ENCODE data around the gene BCAS3.
"Not testable (repeated sequence)": the region's sequence is repeated elsewhere in the genome, so short reads cannot be mapped to it uniquely, and the experiment has no call there.

Gene BCAS3

DNA sequence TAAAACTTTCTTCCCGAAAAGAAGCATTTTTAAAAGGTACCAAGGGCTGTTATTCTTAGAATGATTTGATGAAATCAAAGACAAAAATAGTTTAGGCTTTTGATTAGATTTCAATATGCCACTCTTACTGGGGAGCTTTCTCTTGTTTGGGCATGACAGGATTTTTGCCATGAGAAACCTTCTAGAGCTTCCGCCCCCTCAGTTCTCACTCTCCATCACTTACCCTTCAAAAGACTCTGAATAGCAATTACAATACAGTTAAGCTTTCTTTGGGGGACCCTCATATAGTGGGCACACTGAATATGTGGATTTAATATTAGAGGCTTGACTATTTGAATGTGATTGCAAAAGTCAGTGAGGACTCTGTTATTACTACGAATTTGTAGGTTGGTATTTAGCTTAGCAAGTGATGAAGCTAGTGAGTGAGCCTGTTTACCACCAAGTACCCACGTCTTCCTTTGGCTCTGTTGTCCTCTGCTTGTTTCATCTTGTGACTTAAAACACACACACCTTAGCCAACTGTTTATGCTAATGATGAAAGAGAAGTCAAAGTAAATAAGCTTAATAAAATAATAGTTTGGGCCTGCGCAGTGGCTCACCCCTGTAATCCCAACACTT, 563.3 kb downstream of the BCAS3 start:
- Histone ChIP-seq H4K8ac (ENCODE audit: low read length) (no peak overlapping the region), H2AK5ac (ENCODE audit: low read length, severe bottlenecking) (no peak overlapping the region), H2AFZ (ENCODE audit: low read depth, low read length) (no peak overlapping the region), H4K91ac (ENCODE audit: low read length) (no peak overlapping the region), H2BK12ac (ENCODE audit: low read length in 2 of 2) (no peak overlapping the region), H3K79me1 (replicated peaks; ENCODE audit: low read length, poor library complexity, severe bottlenecking) (no peaks in the 10 kb centered on the region), H3K9me3 (ENCODE audit: control insufficient read depth, low read length) (no peaks in the 10 kb centered on the region), H3K9ac (ENCODE audit: low read length) (no peak overlapping the region), H3K4me3 (ENCODE audit: insufficient read depth in 1 of 2, low read depth in 1 of 2, low read length in 2 of 2) (no peak overlapping the region), H3K18ac (ENCODE audit: low read depth in 1 of 2, low read length in 2 of 2) (no peak overlapping the region), H3K14ac (ENCODE audit: low read length in 2 of 2) (no peak overlapping the region), H2BK15ac (ENCODE audit: low read depth, poor library complexity, severe bottlenecking) (no peak overlapping the region), H3K4me1 (ENCODE audit: control insufficient read depth, insufficient read depth, low read depth, low read length) (peaks cover 4% of the 10 kb centered on the region), H3K27ac (ENCODE audit: low read length, poor library complexity, severe bottlenecking) (no peak overlapping the region), H2BK5ac (ENCODE audit: low read depth, low read length, poor library complexity, severe bottlenecking) (no peak overlapping the region), H3K27me3 (ENCODE audit: control insufficient read depth in 1 of 2, insufficient read depth in 1 of 2, low read length in 2 of 2) (no peaks in the 10 kb centered on the region), H2BK120ac (ENCODE audit: low read depth, low read length) (no peak overlapping the region), H3K4me2 (ENCODE audit: low read length, poor library complexity, severe bottlenecking) (no peak overlapping the region), H3K4ac (ENCODE audit: low read depth in 1 of 2, low read length in 2 of 2) (no peak overlapping the region), H3K36me3 (ENCODE audit: control insufficient read depth in 1 of 2, insufficient read depth in 2 of 2, low read depth in 1 of 2, low read length in 2 of 2) (no peaks in the 10 kb centered on the region), H3K23ac (ENCODE audit: low read length in 2 of 2) (no peak overlapping the region)
- no peak for DNase-seq
- 96% methylated on average over 3 of the region's 5 CpGs for WGBS

DNA sequence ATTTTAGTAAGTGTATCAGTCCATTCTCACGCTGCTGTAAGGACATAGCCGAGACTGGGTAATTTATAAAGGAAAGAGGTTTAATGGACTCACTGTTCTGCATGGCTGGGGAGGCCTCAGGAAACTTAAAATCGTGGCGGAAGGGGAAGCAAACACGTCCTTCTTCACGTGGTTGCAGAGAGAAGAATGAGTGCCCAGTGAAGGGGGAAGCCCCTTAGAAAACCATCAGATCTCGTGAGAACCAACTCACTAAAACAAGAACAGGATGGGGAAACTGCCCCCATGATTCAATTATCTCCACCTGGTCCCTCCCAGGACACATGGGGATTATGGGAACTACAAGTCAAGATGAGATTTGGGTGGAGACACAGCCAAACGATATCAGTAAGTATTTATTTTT, 567.3 kb downstream of the BCAS3 start:
- not testable (repeated sequence) for H2AK5ac ChIP-seq (ENCODE audit: low read length, severe bottlenecking); H3K36me3 ChIP-seq (ENCODE audit: control insufficient read depth in 1 of 2, insufficient read depth in 2 of 2, low read depth in 1 of 2, low read length in 2 of 2); H2AFZ ChIP-seq (ENCODE audit: low read depth, low read length); H4K91ac ChIP-seq (ENCODE audit: low read length); H3K4me3 ChIP-seq (ENCODE audit: insufficient read depth in 1 of 2, low read depth in 1 of 2, low read length in 2 of 2); H3K27ac ChIP-seq (ENCODE audit: low read length, poor library complexity, severe bottlenecking); H2BK12ac ChIP-seq (ENCODE audit: low read length in 2 of 2); H2BK15ac ChIP-seq (ENCODE audit: low read depth, poor library complexity, severe bottlenecking); H3K4me1 ChIP-seq (ENCODE audit: control insufficient read depth, insufficient read depth, low read depth, low read length); H3K18ac ChIP-seq (ENCODE audit: low read depth in 1 of 2, low read length in 2 of 2); H3K23ac ChIP-seq (ENCODE audit: low read length in 2 of 2); H3K27me3 ChIP-seq (ENCODE audit: control insufficient read depth in 1 of 2, insufficient read depth in 1 of 2, low read length in 2 of 2); H3K14ac ChIP-seq (ENCODE audit: low read length in 2 of 2); H3K4me2 ChIP-seq (ENCODE audit: low read length, poor library complexity, severe bottlenecking); H3K9me3 ChIP-seq (ENCODE audit: control insufficient read depth, low read length); H4K8ac ChIP-seq (ENCODE audit: low read length); H3K79me1 ChIP-seq (replicated peaks; ENCODE audit: low read length, poor library complexity, severe bottlenecking); H2BK5ac ChIP-seq (ENCODE audit: low read depth, low read length, poor library complexity, severe bottlenecking); DNase-seq; H3K4ac ChIP-seq (ENCODE audit: low read depth in 1 of 2, low read length in 2 of 2); H3K9ac ChIP-seq (ENCODE audit: low read length)
- peak overlapping the region; percentile 34 for H2BK120ac ChIP-seq (ENCODE audit: low read depth, low read length)
- 91% methylated on average over 6 of the region's 8 CpGs for WGBS

DNA sequence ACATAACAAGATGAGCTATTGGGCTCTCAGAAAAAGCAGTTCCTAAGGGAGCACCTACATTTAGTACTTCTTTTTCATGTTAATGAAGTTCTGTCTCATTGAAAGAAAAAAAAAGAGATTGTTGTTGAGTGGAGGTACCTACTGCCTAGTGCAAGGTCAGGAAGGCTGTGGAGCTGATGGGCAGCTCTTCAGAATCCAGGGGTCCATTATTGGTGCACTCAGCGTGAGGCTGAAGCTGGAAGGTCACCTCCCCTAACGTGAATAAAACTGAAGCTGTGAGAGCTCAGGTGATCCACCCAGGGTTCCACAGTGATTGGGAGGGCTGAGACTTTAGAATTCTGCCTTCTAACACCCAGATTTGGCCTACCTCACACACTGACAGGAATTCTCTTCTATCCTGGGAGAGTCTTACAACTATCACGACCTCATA, 568.1 kb downstream of the BCAS3 start:
- Histone ChIP-seq H4K91ac (ENCODE audit: low read length) (peak overlapping the region; percentile 34), H2BK120ac (ENCODE audit: low read depth, low read length) (no peak overlapping the region), H2BK5ac (ENCODE audit: low read depth, low read length, poor library complexity, severe bottlenecking) (no peak overlapping the region), H3K4me1 (ENCODE audit: control insufficient read depth, insufficient read depth, low read depth, low read length) (no peaks in the 10 kb centered on the region), H4K8ac (ENCODE audit: low read length) (no peak overlapping the region), H3K4me3 (ENCODE audit: insufficient read depth in 1 of 2, low read depth in 1 of 2, low read length in 2 of 2) (no peak overlapping the region), H3K27me3 (ENCODE audit: control insufficient read depth in 1 of 2, insufficient read depth in 1 of 2, low read length in 2 of 2) (no peaks in the 10 kb centered on the region), H3K9ac (ENCODE audit: low read length) (no peak overlapping the region), H2BK12ac (ENCODE audit: low read length in 2 of 2) (peak overlapping the region in 1 of 2 experiments; percentile 68), H3K27ac (ENCODE audit: low read length, poor library complexity, severe bottlenecking) (no peak overlapping the region), H3K23ac (ENCODE audit: low read length in 2 of 2) (no peak overlapping the region), H3K4me2 (ENCODE audit: low read length, poor library complexity, severe bottlenecking) (no peak overlapping the region), H2AFZ (ENCODE audit: low read depth, low read length) (no peak overlapping the region), H2BK15ac (ENCODE audit: low read depth, poor library complexity, severe bottlenecking) (peak overlapping the region; percentile 23), H3K14ac (ENCODE audit: low read length in 2 of 2) (no peak overlapping the region), H3K9me3 (ENCODE audit: control insufficient read depth, low read length) (no peaks in the 10 kb centered on the region), H3K4ac (ENCODE audit: low read depth in 1 of 2, low read length in 2 of 2) (peak overlapping the region in 1 of 2 experiments; percentile 33), H3K18ac (ENCODE audit: low read depth in 1 of 2, low read length in 2 of 2) (peak overlapping the region in 1 of 2 experiments; percentile 50), H2AK5ac (ENCODE audit: low read length, severe bottlenecking) (no peak overlapping the region), H3K79me1 (replicated peaks; ENCODE audit: low read length, poor library complexity, severe bottlenecking) (no peaks in the 10 kb centered on the region), H3K36me3 (ENCODE audit: control insufficient read depth in 1 of 2, insufficient read depth in 2 of 2, low read depth in 1 of 2, low read length in 2 of 2) (no peaks in the 10 kb centered on the region)
- DNase-seq: no peak
- WGBS: 100% methylated on average over 1 of the region's 3 CpGs

DNA sequence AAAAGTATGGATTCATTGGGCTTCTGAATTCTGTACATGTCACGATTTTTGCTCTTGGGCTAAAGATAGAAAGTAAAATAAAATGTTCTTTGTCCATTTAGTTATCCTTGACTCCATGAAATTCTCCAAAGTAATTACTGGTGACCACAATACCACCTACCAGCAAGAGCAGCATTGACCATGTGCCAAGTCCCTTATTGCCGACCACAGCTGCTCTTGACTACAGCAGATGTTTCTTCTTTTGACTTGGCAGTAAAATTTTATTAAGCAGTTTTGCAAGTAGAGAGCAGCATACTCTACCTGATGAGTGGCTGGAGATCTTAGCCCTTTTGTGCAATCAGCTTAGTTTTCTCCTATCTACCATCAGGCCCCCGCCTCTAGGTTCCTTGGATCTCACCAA, 569.8 kb downstream of the BCAS3 start:
- Histone ChIP-seq H2AFZ (ENCODE audit: low read depth, low read length) (no peak overlapping the region), H3K36me3 (ENCODE audit: control insufficient read depth in 1 of 2, insufficient read depth in 2 of 2, low read depth in 1 of 2, low read length in 2 of 2) (no peaks in the 10 kb centered on the region), H2BK120ac (ENCODE audit: low read depth, low read length) (no peak overlapping the region), H3K4me3 (ENCODE audit: insufficient read depth in 1 of 2, low read depth in 1 of 2, low read length in 2 of 2) (no peak overlapping the region), H3K23ac (ENCODE audit: low read length in 2 of 2) (no peak overlapping the region), H3K4ac (ENCODE audit: low read depth in 1 of 2, low read length in 2 of 2) (no peak overlapping the region), H3K79me1 (replicated peaks; ENCODE audit: low read length, poor library complexity, severe bottlenecking) (no peaks in the 10 kb centered on the region), H4K8ac (ENCODE audit: low read length) (no peak overlapping the region), H2BK12ac (ENCODE audit: low read length in 2 of 2) (no peak overlapping the region), H3K27ac (ENCODE audit: low read length, poor library complexity, severe bottlenecking) (no peak overlapping the region), H4K91ac (ENCODE audit: low read length) (no peak overlapping the region), H3K9me3 (ENCODE audit: control insufficient read depth, low read length) (no peaks in the 10 kb centered on the region), H2BK5ac (ENCODE audit: low read depth, low read length, poor library complexity, severe bottlenecking) (no peak overlapping the region), H3K9ac (ENCODE audit: low read length) (no peak overlapping the region), H3K27me3 (ENCODE audit: control insufficient read depth in 1 of 2, insufficient read depth in 1 of 2, low read length in 2 of 2) (no peaks in the 10 kb centered on the region), H3K18ac (ENCODE audit: low read depth in 1 of 2, low read length in 2 of 2) (peak overlapping the region in 1 of 2 experiments; percentile 50), H2BK15ac (ENCODE audit: low read depth, poor library complexity, severe bottlenecking) (no peak overlapping the region), H3K14ac (ENCODE audit: low read length in 2 of 2) (no peak overlapping the region), H2AK5ac (ENCODE audit: low read length, severe bottlenecking) (no peak overlapping the region), H3K4me2 (ENCODE audit: low read length, poor library complexity, severe bottlenecking) (no peak overlapping the region), H3K4me1 (ENCODE audit: control insufficient read depth, insufficient read depth, low read depth, low read length) (peaks cover 3% of the 10 kb centered on the region)
- DNase-seq: peak; percentile 64
- WGBS: 91% methylated on average over 2 of the region's 3 CpGs

Data from mesenchymal stem cell (in vitro differentiated cells and primary cell).